ENCODE results near the gene PTP4A2.

DNA sequence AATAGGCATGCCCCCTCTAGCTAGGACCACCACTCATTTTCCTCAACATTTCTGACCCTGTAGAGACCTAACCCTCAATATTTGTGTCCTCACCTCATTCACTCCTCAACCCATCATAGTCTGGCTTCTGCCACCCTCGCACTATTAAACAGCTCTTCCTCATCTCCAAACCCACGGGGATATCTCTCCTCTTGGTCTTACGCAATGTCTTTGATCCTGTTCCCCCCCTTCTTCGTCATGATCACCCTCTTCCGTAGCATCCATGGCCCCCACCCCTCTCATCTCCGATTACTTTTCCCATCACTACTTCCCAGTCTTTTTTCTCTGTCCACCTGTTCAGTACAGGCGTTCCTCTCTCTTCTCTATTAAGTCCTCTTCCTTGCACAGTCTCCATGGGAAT, 70.6 kb downstream of the PTP4A2 start:
- TF ChIP-seq, protein P1, sequence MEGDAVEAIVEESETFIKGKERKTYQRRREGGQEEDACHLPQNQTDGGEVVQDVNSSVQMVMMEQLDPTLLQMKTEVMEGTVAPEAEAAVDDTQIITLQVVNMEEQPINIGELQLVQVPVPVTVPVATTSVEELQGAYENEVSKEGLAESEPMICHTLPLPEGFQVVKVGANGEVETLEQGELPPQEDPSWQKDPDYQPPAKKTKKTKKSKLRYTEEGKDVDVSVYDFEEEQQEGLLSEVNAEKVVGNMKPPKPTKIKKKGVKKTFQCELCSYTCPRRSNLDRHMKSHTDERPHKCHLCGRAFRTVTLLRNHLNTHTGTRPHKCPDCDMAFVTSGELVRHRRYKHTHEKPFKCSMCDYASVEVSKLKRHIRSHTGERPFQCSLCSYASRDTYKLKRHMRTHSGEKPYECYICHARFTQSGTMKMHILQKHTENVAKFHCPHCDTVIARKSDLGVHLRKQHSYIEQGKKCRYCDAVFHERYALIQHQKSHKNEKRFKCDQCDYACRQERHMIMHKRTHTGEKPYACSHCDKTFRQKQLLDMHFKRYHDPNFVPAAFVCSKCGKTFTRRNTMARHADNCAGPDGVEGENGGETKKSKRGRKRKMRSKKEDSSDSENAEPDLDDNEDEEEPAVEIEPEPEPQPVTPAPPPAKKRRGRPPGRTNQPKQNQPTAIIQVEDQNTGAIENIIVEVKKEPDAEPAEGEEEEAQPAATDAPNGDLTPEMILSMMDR (IDR thresholded peaks at IDR 0.05): no peak
- no peak for TF ChIP-seq POLR2A (IDR thresholded peaks at IDR 0.05)

Measured in uterus (tissue), 2 donors.